MM.1S (cell line): ENCODE measurements around the gene PPEF1.
"Not testable (repeated sequence)": the region's sequence is repeated elsewhere in the genome, so short reads cannot be mapped to it uniquely, and the experiment has no call there.

Experiments used
- DNase-seq: peaks from one replicate; pipeline ENCODE4 v3.0.0-alpha.2; 2015
- H2AFZ ChIP-seq: fragments of 300-600 bp; sonication (generic); 2 replicates; pipeline ENCODE4 v1.6.0; 2016; ENCODE audit warnings: antibody characterized with exemption, low read length
- H3F3A ChIP-seq: fragments of 300-600 bp; sonication (generic); 2 replicates; pipeline ENCODE4 v1.6.1; 2016; ENCODE audit warnings: mild to moderate bottlenecking, antibody characterized with exemption, low read length, moderate library complexity, mixed read lengths; ENCODE audit not compliant: insufficient read depth
- H3K27ac ChIP-seq: fragments of 300-600 bp; sonication (generic); 2 replicates; pipeline ENCODE4 v1.5.1; 2016; ENCODE audit warnings: mild to moderate bottlenecking, low read length
- H3K27me3 ChIP-seq: fragments of 300-600 bp; sonication (generic); replicated peaks from 2 replicates; pipeline ENCODE4 v1.6.0; 2016; ENCODE audit warnings: low read length; ENCODE audit not compliant: insufficient read depth
- H3K36me3 ChIP-seq: fragments of 300-600 bp; sonication (generic); replicated peaks from 2 replicates; pipeline ENCODE4 v1.6.1; 2016; ENCODE audit warnings: mild to moderate bottlenecking, low read length, mixed read lengths; ENCODE audit not compliant: insufficient read depth
- H3K4me1 ChIP-seq: fragments of 300-600 bp; sonication (generic); 2 replicates; pipeline ENCODE4 v1.6.1; 2016; ENCODE audit warnings: low read length, mixed read lengths
- H3K4me2 ChIP-seq: fragments of 300-600 bp; sonication (generic); 2 replicates; pipeline ENCODE4 v1.6.0; 2016; ENCODE audit warnings: low read depth, low read length
- H3K4me3 ChIP-seq: fragments of 300-600 bp; sonication (generic); 2 replicates; pipeline ENCODE4 v1.5.1; 2016; ENCODE audit warnings: low read length, mixed read lengths
- H3K79me2 ChIP-seq: fragments of 300-600 bp; sonication (generic); 2 replicates; pipeline ENCODE4 v1.6.1; 2016; ENCODE audit warnings: mixed run types, low read length, mixed read lengths
- H3K9ac ChIP-seq: fragments of 300-600 bp; sonication (generic); 2 replicates; pipeline ENCODE4 v1.6.1; 2016; ENCODE audit warnings: low read length, mixed read lengths
- H3K9me2 ChIP-seq: fragments of 300-600 bp; sonication (generic); replicated peaks from 2 replicates; pipeline ENCODE4 v1.6.1; 2016; ENCODE audit warnings: mild to moderate bottlenecking, low read length, mixed read lengths; ENCODE audit not compliant: insufficient read depth
- H3K9me3 ChIP-seq: fragments of 300-600 bp; sonication (generic); replicated peaks from 2 replicates; pipeline ENCODE4 v1.6.1; 2016; ENCODE audit warnings: mild to moderate bottlenecking, low read length, mixed read lengths; ENCODE audit not compliant: insufficient read depth
- H4K20me1 ChIP-seq: fragments of 300-600 bp; sonication (generic); 2 replicates; pipeline ENCODE4 v1.6.1; 2016; ENCODE audit warnings: mild to moderate bottlenecking, low read length, moderate library complexity, mixed read lengths; ENCODE audit not compliant: insufficient read depth
- EZH2 ChIP-seq: fragments of 300-600 bp; sonication (generic); optimal IDR thresholded peaks from 2 replicates; pipeline ENCODE3; 2017; ENCODE audit warnings: low read depth, mild to moderate bottlenecking, antibody characterized with exemption, low read length, mixed read lengths
- EZH2phosphoT487 ChIP-seq: fragments of 300-600 bp; sonication (generic); IDR thresholded peaks from 2 replicates; pipeline ENCODE4 v1.6.1; 2018; ENCODE audit warnings: antibody characterized with exemption, low read length
- TF ChIP-seq, protein P1 (sequence below): fragments of 300-600 bp; sonication (generic); IDR thresholded peaks from 2 replicates; pipeline ENCODE4 v1.5.1; 2016; ENCODE audit warnings: antibody characterized with exemption, low read length, mixed read lengths

Gene PPEF1

DNA sequence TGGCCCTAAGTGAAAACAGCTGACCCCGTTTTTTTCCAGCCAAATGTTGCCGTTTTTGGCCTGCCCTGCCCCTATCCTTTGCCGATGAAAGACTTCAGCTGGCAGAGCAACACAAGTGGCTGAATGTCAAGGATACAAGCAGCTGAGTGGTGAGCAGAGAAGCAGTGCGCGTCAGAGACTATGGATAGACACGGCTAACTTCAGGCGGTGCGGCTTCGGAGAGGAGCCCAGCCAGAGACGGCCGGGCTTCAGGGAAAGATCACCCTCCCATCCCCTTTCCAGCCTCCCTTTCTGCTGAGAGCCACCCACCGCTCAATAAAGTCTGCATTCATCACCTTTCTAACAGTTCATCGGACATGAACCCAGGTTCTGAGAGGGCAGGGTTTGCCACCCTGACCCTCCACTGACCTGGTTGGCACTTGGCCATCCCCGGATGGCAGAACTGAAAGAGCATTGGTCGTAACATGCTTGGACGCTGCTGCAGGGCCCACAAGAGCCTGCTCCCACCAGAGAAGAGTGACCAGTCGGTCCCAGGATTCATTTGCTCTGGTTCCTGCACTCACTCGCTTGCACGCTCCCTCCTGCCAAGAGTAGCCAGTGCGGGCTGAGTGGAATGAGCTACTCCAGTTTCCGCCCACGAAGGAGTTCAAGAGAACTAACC lies 125.8 kb downstream of the PPEF1 start:
- Histone ChIP-seq H3K4me1 (no peaks in the 10 kb centered on the region), H3K27me3 (no peaks in the 10 kb centered on the region), H3K9me2 (no peaks in the 10 kb centered on the region), H3K27ac (no peak overlapping the region), H3K79me2 (no peaks in the 10 kb centered on the region), H3K9ac (no peak overlapping the region), H2AFZ (no peak overlapping the region), H3K36me3 (no peaks in the 10 kb centered on the region), H3K4me2 (no peak overlapping the region), H3F3A (no peaks in the 10 kb centered on the region), H3K4me3 (no peak overlapping the region), H4K20me1 (no peaks in the 10 kb centered on the region), H3K9me3 (no peaks in the 10 kb centered on the region)
- DNase-seq, result no peak
- TF ChIP-seq EZH2phosphoT487, result no peak
- no peak for TF ChIP-seq EZH2

DNA sequence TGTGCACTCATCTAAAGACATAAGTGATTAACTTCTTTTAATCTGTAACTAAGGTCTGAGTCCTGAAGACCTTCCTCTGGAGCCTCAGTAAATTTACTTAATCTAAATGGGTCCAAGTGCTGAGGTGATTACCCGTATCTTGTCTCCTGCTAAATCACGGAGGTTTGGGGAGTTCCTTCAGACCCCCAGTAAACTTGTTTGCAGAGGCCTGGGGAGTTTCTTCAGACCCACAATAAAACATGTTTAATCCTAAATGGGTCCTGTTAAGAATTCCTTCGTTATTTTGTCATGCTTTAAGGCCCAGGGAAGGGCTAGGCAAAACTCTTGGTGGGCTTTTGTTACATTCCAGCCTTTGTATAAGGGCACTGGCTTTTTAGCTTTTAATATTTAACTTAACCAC lies 140.5 kb downstream of the PPEF1 start:
- H3K79me2 ChIP-seq, H3K9ac ChIP-seq, H3K9me3 ChIP-seq, H4K20me1 ChIP-seq, H3K27ac ChIP-seq, DNase-seq, H3K36me3 ChIP-seq, H3K27me3 ChIP-seq, H3K4me1 ChIP-seq, H3F3A ChIP-seq, H2AFZ ChIP-seq, H3K9me2 ChIP-seq, H3K4me2 ChIP-seq, H3K4me3 ChIP-seq: not testable (repeated sequence)

DNA sequence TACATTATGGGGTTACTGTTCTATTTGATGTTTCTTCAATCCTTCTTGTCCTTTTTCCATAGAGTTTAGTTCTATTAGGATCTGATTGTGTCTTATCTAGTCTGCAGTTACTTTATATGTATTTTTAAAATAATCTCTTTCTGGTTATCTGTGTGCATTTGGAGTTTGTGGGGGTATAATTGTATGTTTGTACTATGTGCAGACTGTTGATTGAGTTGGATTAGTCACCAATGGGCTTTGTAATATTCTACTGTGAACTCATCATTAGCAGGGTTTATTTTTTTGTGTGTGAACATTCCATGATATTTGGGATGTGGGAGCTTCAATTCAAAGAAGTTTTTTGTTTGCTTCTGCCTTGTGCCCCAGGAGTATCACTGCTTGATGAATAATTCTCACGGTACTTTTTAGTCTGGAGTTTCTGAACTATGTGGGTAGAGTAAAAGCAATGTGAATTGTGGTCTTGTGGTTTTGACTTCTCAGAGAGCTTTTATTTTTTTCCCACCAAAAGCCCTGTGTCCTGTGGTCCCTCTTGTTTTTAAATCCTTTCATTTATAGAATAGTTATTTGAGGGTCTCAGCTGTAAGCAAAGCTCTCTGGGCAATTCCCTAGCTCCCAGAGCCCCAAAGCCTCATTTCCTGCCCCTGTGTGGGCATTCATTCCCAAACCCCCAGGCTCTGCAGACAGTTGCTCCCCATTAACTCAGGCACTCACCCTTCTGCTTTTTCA lies 148.6 kb downstream of the PPEF1 start:
- peak; percentile 26 for DNase-seq
- TF ChIP-seq, protein P1, sequence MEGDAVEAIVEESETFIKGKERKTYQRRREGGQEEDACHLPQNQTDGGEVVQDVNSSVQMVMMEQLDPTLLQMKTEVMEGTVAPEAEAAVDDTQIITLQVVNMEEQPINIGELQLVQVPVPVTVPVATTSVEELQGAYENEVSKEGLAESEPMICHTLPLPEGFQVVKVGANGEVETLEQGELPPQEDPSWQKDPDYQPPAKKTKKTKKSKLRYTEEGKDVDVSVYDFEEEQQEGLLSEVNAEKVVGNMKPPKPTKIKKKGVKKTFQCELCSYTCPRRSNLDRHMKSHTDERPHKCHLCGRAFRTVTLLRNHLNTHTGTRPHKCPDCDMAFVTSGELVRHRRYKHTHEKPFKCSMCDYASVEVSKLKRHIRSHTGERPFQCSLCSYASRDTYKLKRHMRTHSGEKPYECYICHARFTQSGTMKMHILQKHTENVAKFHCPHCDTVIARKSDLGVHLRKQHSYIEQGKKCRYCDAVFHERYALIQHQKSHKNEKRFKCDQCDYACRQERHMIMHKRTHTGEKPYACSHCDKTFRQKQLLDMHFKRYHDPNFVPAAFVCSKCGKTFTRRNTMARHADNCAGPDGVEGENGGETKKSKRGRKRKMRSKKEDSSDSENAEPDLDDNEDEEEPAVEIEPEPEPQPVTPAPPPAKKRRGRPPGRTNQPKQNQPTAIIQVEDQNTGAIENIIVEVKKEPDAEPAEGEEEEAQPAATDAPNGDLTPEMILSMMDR, result no peak
- no peak for TF ChIP-seq EZH2
- no peak for TF ChIP-seq EZH2phosphoT487
- Histone ChIP-seq H3K36me3 (no peaks in the 10 kb centered on the region), H3K27me3 (no peaks in the 10 kb centered on the region), H3K9me2 (no peaks in the 10 kb centered on the region), H3K79me2 (no peaks in the 10 kb centered on the region), H3K27ac (no peak overlapping the region), H3K4me1 (0 out of 2 replicates have a peak, but pooled peaks cover 4% of the 10 kb centered on the region), H3F3A (no peaks in the 10 kb centered on the region), H3K9ac (no peak overlapping the region), H4K20me1 (no peaks in the 10 kb centered on the region), H3K4me2 (no peak overlapping the region), H3K4me3 (no peak overlapping the region), H2AFZ (no peak overlapping the region), H3K9me3 (no peaks in the 10 kb centered on the region)

DNA sequence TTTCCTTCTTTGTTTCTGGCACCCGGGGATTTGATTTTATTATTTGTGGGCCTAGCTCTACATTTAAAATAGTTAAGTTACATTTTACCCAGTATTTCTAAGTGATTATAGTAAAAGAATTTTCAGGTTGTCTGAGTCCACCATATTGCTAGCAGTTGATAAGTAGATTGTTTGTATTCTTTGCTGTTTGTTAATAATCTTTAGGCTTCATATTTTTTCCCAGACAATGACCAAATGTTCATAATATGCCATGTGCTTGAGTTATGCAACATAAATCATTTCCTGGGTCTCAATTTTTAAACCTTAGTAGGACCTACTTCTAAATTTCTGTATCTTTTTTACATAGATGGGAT lies 149.2 kb downstream of the PPEF1 start:
- H3K36me3 ChIP-seq, result no peaks in the 10 kb centered on the region
- H3F3A ChIP-seq, result no peaks in the 10 kb centered on the region
- TF ChIP-seq EZH2phosphoT487 (no peak), EZH2 (no peak)
- TF ChIP-seq, protein P1, result no peak
- no peak overlapping the region for H3K4me3 ChIP-seq
- H2AFZ ChIP-seq, result no peak overlapping the region
- no peaks in the 10 kb centered on the region for H3K79me2 ChIP-seq
- no peaks in the 10 kb centered on the region for H3K9me3 ChIP-seq
- no peaks in the 10 kb centered on the region for H3K9me2 ChIP-seq
- DNase-seq, result no peak
- no peaks in the 10 kb centered on the region for H3K27me3 ChIP-seq
- no peak overlapping the region for H3K27ac ChIP-seq
- H3K4me1 ChIP-seq, result 0 out of 2 replicates have a peak, but pooled peaks cover 4% of the 10 kb centered on the region
- H3K9ac ChIP-seq, result no peak overlapping the region
- no peak overlapping the region for H3K4me2 ChIP-seq
- H4K20me1 ChIP-seq, result no peaks in the 10 kb centered on the region
